ENCODE measurements around the gene TMEM50A.
"Not testable (repeated sequence)": the region's sequence is repeated elsewhere in the genome, so short reads cannot be mapped to it uniquely, and the experiment has no call there.

- TF ChIP-seq CTCF (IDR thresholded peaks at IDR 0.05 in 4 of 5, conservative IDR thresholded peaks at IDR 0.05 in 1 of 5), result peak in 2 of 5 experiments; percentile 22 to 47
- TF ChIP-seq POLR2A (IDR thresholded peaks at IDR 0.05), result not testable (repeated sequence)
Measured at GRCh38 chr1:25402947-25403803, 65.0 kb downstream of the TMEM50A start.

Data from gastrocnemius medialis (tissue), 4 donors.